HCT116 (cell line): ENCODE results near the gene MLLT3. TPM values are rescaled to one million over a fixed set of nuclear protein-coding genes. Genes with fewer than 3 reads are reported as not detected.
"Not testable (repeated sequence)": the region's sequence is repeated elsewhere in the genome, so short reads cannot be mapped to it uniquely, and the experiment has no call there.

Experiments used
- ATAC-seq: fragments of 200-7000 bp; cut with Tn5 transposase; 2 replicates; pipeline ENCODE4 v1.9.1; 2020; ENCODE audit warnings: mild to moderate bottlenecking, moderate library complexity
- BruUV-seq: library from RNA; stranded (reverse); fragments of 400-500 nt; replicated peaks from 2 replicates; lab custom pipeline; 2021; lab: Mats Ljungman, UMichigan
- CTCF ChIA-PET: fragments of 300-600 bp; sonication (Branson Sonifier 250); formaldehyde crosslinking; loops from one replicate; lab custom pipeline; 2021; ENCODE audit warnings: antibody characterized with exemption; lab: Charles Lee
- POLR2A ChIA-PET: fragments of 300-600, 350-600 bp; sonication (Branson Sonifier 250); formaldehyde crosslinking; loops from one replicate; lab custom pipeline; 2021; ENCODE audit warnings: antibody characterized with exemption; lab: Charles Lee
- RAD21 ChIA-PET, 2 experiments: fragments of 300-600 bp; sonication (Branson Sonifier 250); formaldehyde crosslinking; loops; one replicate each; lab custom pipeline; 2023; ENCODE audit warnings: low total read pairs in 2 of 2; ENCODE audit not compliant: uncharacterized antibody in 2 of 2, unreplicated experiment in 2 of 2, low non-redundant PET in 1 of 2; lab: Charles Lee
- DNase-seq: peaks from one replicate; pipeline ENCODE4 v3.0.0-alpha.2; 2010; ENCODE audit warnings: low read depth, low spot score
- H2AFZ ChIP-seq: fragments of 200-600 bp; shearing (Covaris generic), sonication (generic); 2 replicates; pipeline ENCODE4 v1.6.1; 2017; ENCODE audit warnings: low read depth, mixed run types, mixed read lengths, antibody characterized with exemption, low read length; ENCODE audit not compliant: poor library complexity, severe bottlenecking
- H3K27ac ChIP-seq: 2 replicates; pipeline ENCODE4 v1.5.1; 2012; ENCODE audit warnings: low read depth, low read length
- H3K27me3 ChIP-seq: fragments of 200-600 bp; sonication (generic); 2 replicates; pipeline ENCODE4 v1.6.1; 2016; ENCODE audit warnings: mixed run types, low read length, mixed read lengths; ENCODE audit not compliant: insufficient read depth
- H3K36me3 ChIP-seq, 2 experiments: fragments of 200-500 bp in 1 of 2; fragments of 200-600 bp in 1 of 2; sonication (Bioruptor generic) in 1 of 2; sonication (generic) in 1 of 2; 2 replicates each; pipeline versions ENCODE4 v1.5.1 to v1.6.1; 2014 to 2016; ENCODE audit warnings: low read length in 2 of 2, inconsistent platforms in 1 of 2, mixed read lengths in 1 of 2, mixed run types in 1 of 2; ENCODE audit not compliant: insufficient read depth in 2 of 2, control insufficient read depth in 1 of 2
- H3K4me1 ChIP-seq, 2 experiments: fragments of 200-600 bp in 1 of 2; sonication (generic) in 1 of 2; 2 replicates each; pipeline versions ENCODE4 v1.5.1 to v1.6.1; 2012 to 2017; ENCODE audit warnings: low read length in 2 of 2, inconsistent platforms in 1 of 2, mild to moderate bottlenecking in 1 of 2, mixed read lengths in 1 of 2, mixed run types in 1 of 2, moderate library complexity in 1 of 2; ENCODE audit not compliant: insufficient read depth in 2 of 2, control insufficient read depth in 1 of 2
- H3K4me2 ChIP-seq: fragments of 200-600 bp; sonication (generic); 2 replicates; pipeline ENCODE4 v1.6.1; 2017; ENCODE audit warnings: mixed run types, low read length, mixed read lengths
- H3K4me3 ChIP-seq, 2 experiments: fragments of 200-600 bp in 1 of 2; sonication (generic) in 1 of 2; replicated peaks in 1 of 2; 2 replicates each; pipeline ENCODE4 v1.5.1; 2011 to 2016; ENCODE audit warnings: low read length in 2 of 2, control low read depth in 1 of 2, low read depth in 1 of 2, mild to moderate bottlenecking in 1 of 2, mixed read lengths in 1 of 2, mixed run types in 1 of 2
- H3K79me2 ChIP-seq: fragments of 200-600 bp; sonication (generic); 2 replicates; pipeline ENCODE4 v1.6.1; 2017; ENCODE audit warnings: mild to moderate bottlenecking, mixed run types, low read length, moderate library complexity, mixed read lengths; ENCODE audit not compliant: insufficient read depth
- H3K9ac ChIP-seq: fragments of 200-600 bp; sonication (generic); 2 replicates; pipeline ENCODE4 v1.6.1; 2016; ENCODE audit warnings: low read length, mixed read lengths
- H3K9me2 ChIP-seq: fragments of 200-600 bp; sonication (generic), shearing (Covaris generic); 2 replicates; pipeline ENCODE4 v1.6.1; 2017; ENCODE audit warnings: mixed run types, mild to moderate bottlenecking, moderate library complexity; ENCODE audit not compliant: insufficient read depth
- H3K9me3 ChIP-seq, 2 experiments: fragments of 200-500 bp in 1 of 2; fragments of 200-600 bp in 1 of 2; sonication (Bioruptor generic) in 1 of 2; sonication (generic) in 1 of 2; 2 replicates each; pipeline ENCODE4 v1.6.1; 2014 to 2017; ENCODE audit warnings: low read length in 2 of 2, mixed read lengths in 2 of 2, inconsistent platforms in 1 of 2, low read depth in 1 of 2, mild to moderate bottlenecking in 1 of 2, mixed run types in 1 of 2, moderate library complexity in 1 of 2; ENCODE audit not compliant: control insufficient read depth in 1 of 2, insufficient read depth in 1 of 2
- H4K20me1 ChIP-seq: fragments of 200-600 bp; sonication (generic), shearing (Covaris generic); 2 replicates; pipeline ENCODE4 v1.6.1; 2017; ENCODE audit warnings: mixed run types, mild to moderate bottlenecking, moderate library complexity; ENCODE audit not compliant: insufficient read depth
- EGR1 ChIP-seq: IDR thresholded peaks from 2 replicates; pipeline ENCODE4 v1.6.1; 2012; ENCODE audit warnings: low read depth
- TCF7L2 ChIP-seq: IDR thresholded peaks from 2 replicates; pipeline ENCODE4 v1.7.0; 2011; ENCODE audit warnings: borderline replicate concordance, inconsistent platforms; ENCODE audit not compliant: insufficient read depth, insufficient read length; ENCODE audit errors: extremely low read depth
- YY1 ChIP-seq: IDR thresholded peaks from 2 replicates; pipeline ENCODE4 v1.6.1; 2011; ENCODE audit warnings: low read length, low read depth, moderate library complexity, mild to moderate bottlenecking; ENCODE audit not compliant: insufficient replicate concordance; ENCODE audit errors: extremely low read depth
- intact Hi-C: fragments of 100-400 bp; cut with micrococcal nuclease; formaldehyde crosslinking; loops from 2 replicates; pipeline ENCODE4 v1.10.0; 2022
- total RNA-seq: library from RNA; stranded (reverse); gene quantifications from one replicate; pipeline ENCODE4 v1.2.1, GENCODE V29; 2021; ENCODE audit not compliant: unreplicated experiment

MLLT3 gene
- total RNA-seq, 1 experiment from 2014 or later: 4.3 TPM

DNA sequence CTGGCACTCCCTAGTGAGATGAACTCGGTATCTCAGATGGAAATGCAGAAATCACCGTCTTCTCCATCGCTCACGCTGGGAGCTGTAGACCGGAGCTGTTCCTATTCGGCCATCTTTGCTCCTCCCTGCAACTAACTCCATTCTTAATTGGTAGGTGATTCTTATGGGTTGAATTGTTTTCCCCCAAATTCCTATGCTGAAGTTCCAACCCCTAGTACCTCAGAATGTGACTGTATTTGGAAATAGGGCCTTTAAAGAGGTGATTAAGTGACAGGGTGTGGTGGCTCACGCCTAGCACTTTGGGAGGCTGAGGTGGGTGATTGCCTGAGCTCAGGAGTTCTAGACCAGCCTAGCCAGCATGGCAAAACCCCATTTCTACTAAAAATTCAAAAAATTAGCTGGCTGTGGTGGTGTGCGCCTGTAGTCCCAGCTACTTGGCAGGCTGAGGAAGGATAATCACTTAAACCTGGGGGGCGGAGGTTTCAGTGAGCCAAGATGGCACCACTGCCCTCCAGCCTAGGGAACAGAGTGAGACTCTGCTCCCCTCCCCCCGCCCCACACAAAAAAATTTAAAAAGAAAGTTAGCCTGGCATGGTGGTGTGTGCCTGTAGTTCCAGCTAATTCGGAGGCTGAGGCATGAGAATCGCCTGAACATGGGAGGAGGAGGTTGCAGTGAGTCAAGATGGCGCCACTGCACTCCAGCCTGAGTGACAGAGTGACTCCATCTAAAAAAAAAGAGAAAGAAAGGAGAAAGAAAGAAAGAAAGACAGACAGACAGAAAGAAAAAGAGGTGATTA, 36.6 kb upstream of the MLLT3 start:
- peak overlapping the region; percentile 56 for H2AFZ ChIP-seq
- peak overlapping the region; percentile 68 for H3K27ac ChIP-seq
- ChIA-PET POLR2A (interaction anchor here (0.6 to 1.4 kb wide), 4 partner anchors 9 to 527 kb away, joined by 3 to 12 read pairs (median 4); partner anchors contain the start of gene FOCAD), RAD21 (no interaction called here), CTCF (interaction anchor here (0.7 to 1.2 kb wide), 2 partner anchors 9 to 282 kb away, joined by 3 read pairs; no protein-coding TSS in a partner anchor)
- peak overlapping the region; percentile 48 to 62 for H3K4me3 ChIP-seq
- H3K9ac ChIP-seq: peak overlapping the region; percentile 44
- intact Hi-C loops: no loop called here
- peak; percentile 81 for ATAC-seq
- no peaks in the 10 kb centered on the region for H3K9me3 ChIP-seq
- 0 out of 2 replicates have a peak, but pooled peaks cover 3% of the 10 kb centered on the region for H3K79me2 ChIP-seq
- no peaks in the 10 kb centered on the region for H3K27me3 ChIP-seq
- peak overlapping the region; percentile 80 for H3K4me2 ChIP-seq
- no peaks in the 10 kb centered on the region for H4K20me1 ChIP-seq
- H3K4me1 ChIP-seq: peaks cover 0 to 11% of the 10 kb centered on the region in 2 experiments; a peak in 1 of 4 replicates
- DNase-seq: no peak
- TSS peak; percentile 72 for BruUV-seq
- H3K9me2 ChIP-seq: peaks cover 3% of the 10 kb centered on the region; the same call in 1 of the 2 replicates
- no peaks in the 10 kb centered on the region for H3K36me3 ChIP-seq
- no peak for TF ChIP-seq TCF7L2
- TF ChIP-seq YY1: peak; percentile 78

DNA sequence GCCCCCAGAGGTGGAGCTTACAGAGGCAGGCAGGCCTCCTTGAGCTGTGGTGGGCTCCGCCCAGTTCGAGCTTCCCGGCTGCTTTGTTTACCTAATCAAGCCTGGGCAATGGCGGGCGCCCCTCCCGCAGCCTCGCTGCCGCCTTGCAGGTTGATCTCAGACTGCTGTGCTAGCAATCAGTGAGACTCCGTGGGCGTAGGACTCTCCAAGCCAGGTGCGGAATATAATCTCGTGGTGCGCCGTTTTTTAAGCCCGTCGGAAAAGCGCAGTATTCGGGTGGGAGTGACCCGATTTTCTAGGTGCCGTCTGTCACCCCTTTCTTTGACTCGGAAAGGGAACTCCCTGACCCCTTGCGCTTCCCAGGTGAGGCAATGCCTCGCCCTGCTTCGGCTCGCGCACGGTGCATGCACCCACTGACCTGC, 36.0 kb upstream of the MLLT3 start:
- H2AFZ ChIP-seq, DNase-seq, H3K9me2 ChIP-seq: not testable (repeated sequence)
- RAD21 ChIA-PET: interaction anchor here in 1 of 2 experiments (0.8 kb wide), 1 partner anchor 26 kb away, joined by 3 read pairs; the partner anchor contains the start of gene FOCAD
- POLR2A ChIA-PET: interaction anchor here (1.2 to 1.4 kb wide), 2 partner anchors 8 to 26 kb away, joined by 4 to 12 read pairs; partner anchors contain the start of gene FOCAD
- TF ChIP-seq EGR1: 0 out of 2 replicates have a peak, but pooled peaks have one; percentile 37
- TF ChIP-seq, all 23 proteins: peak for 1; not testable (repeated sequence) for 22
- H3K4me3 ChIP-seq: peak overlapping the region; percentile 48 to 62
- H3K9me3 ChIP-seq, BruUV-seq, H3K79me2 ChIP-seq, H3K36me3 ChIP-seq, H3K27me3 ChIP-seq, H4K20me1 ChIP-seq, intact Hi-C loops: not testable (repeated sequence)
- peak; percentile 47 for ATAC-seq
- CTCF ChIA-PET: interaction anchor here (0.7 kb wide), 1 partner anchor 283 kb away, joined by 3 read pairs; no protein-coding TSS in a partner anchor
- peak overlapping the region; percentile 80 for H3K4me2 ChIP-seq
- peak overlapping the region; percentile 44 for H3K9ac ChIP-seq
- H3K4me1 ChIP-seq: peaks cover 0 to 11% of the 10 kb centered on the region in 2 experiments; a peak in 1 of 4 replicates
- H3K27ac ChIP-seq: peak overlapping the region; percentile 68
